ENCODE results near the gene PFAS. TPM values are rescaled to one million over a fixed set of nuclear protein-coding genes. Genes with fewer than 3 reads are reported as not detected.

Gene PFAS
- total and polyA plus RNA-seq, 2 of the 8 experiments (the other 6 are each of a cell fraction or from before 2014, with no cell fraction given) = 88.4 to 248 TPM

- Histone ChIP-seq H3K79me1 (ENCODE audit: low read depth, low read length) (no peaks in the 10 kb centered on the region), H4K91ac (replicated peaks; ENCODE audit: insufficient read length, low read length) (no peak overlapping the region), H3K36me3 (ENCODE audit: control insufficient read depth in 2 of 4, insufficient read depth in 4 of 4, low read length in 3 of 4) (no peaks in the 10 kb centered on the region), H3K4me1 (replicated peaks in 1 of 4; ENCODE audit: control insufficient read depth in 3 of 4, insufficient read depth in 4 of 4, low read length in 3 of 4) (no peaks in the 10 kb centered on the region), H3K27ac (ENCODE audit: low read depth, low read length) (no peak overlapping the region), H2BK20ac (ENCODE audit: low read length) (no peak overlapping the region), H3K23me2 (ENCODE audit: low read depth, low read length) (peaks cover 2% of the 10 kb centered on the region; the same call in 1 of the 2 replicates), H2AFZ (ENCODE audit: low read length) (no peak overlapping the region), H4K5ac (ENCODE audit: insufficient read length, low read depth, low read length) (no peak overlapping the region), H3K9me3 (ENCODE audit: insufficient read depth in 2 of 2, low read depth in 1 of 2, low read length in 1 of 2) (no peaks in the 10 kb centered on the region), H4K8ac (ENCODE audit: extremely low read depth, insufficient read depth, low read length) (no peak overlapping the region), H2BK15ac (ENCODE audit: low read length) (no peak overlapping the region), H3K4me2 (ENCODE audit: insufficient read depth in 1 of 2, low read depth in 2 of 2, low read length in 2 of 2) (no peak overlapping the region), H2BK12ac (ENCODE audit: low read depth, low read length) (no peak overlapping the region), H3K23ac (ENCODE audit: insufficient read length) (no peak overlapping the region), H3K79me2 (ENCODE audit: control insufficient read depth in 1 of 2, insufficient read depth in 2 of 2, low read length in 2 of 2) (no peaks in the 10 kb centered on the region), H3K9ac (replicated peaks in 1 of 4; ENCODE audit: extremely low read depth in 1 of 4, low read depth in 3 of 4, low read length in 3 of 4) (no peak overlapping the region), H2BK120ac (replicated peaks; ENCODE audit: low read depth, low read length) (no peak overlapping the region), H3K4ac (replicated peaks; ENCODE audit: insufficient read length, low read depth, low read length) (no peak overlapping the region), H3K4me3 (ENCODE audit: extremely low read depth in 1 of 4, insufficient read depth in 2 of 4, low read depth in 3 of 4, low read length in 4 of 4) (no peak overlapping the region), H4K20me1 (replicated peaks in 1 of 2; ENCODE audit: control insufficient read depth in 1 of 2, insufficient read depth in 2 of 2, low read length in 2 of 2) (peaks cover 0 to 2% of the 10 kb centered on the region in 2 experiments), H3K56ac (replicated peaks; ENCODE audit: insufficient read length, low read depth, low read length) (no peak overlapping the region), H3K27me3 (replicated peaks in 1 of 4; ENCODE audit: control insufficient read depth in 3 of 4, extremely low read depth in 1 of 4, insufficient read depth in 3 of 4, low read length in 3 of 4) (no peaks in the 10 kb centered on the region), H3K14ac (ENCODE audit: insufficient read length) (no peak overlapping the region), H2BK5ac (ENCODE audit: low read depth, low read length) (no peak overlapping the region), H3K18ac (ENCODE audit: extremely low read depth, low read length) (no peak overlapping the region), H2AK5ac (ENCODE audit: low read depth, low read length) (no peak overlapping the region)
- 58% methylated on average over 3 of the region's 3 CpGs; no CpG with 5 or more reads in 1 of the 2 experiments for WGBS, 2 experiments (ENCODE audit: extremely low coverage in 1 of 2, insufficient coverage in 1 of 2, insufficient read length in 1 of 2, insufficient replicate concordance in 2 of 2, low coverage in 1 of 2, low lambda C conversion rate in 2 of 2, missing lambda C conversion rate in 1 of 2)
- DNase-seq (ENCODE audit: low read depth in 1 of 2, low spot score in 2 of 2) = no peak
- FAIRE-seq = no peak
- ChIA-PET POLR2A (ENCODE audit: partially characterized antibody) (interaction anchor here (1.1 to 66.3 kb wide), 5 partner anchors 7 to 81 kb away, joined by 3 to 1521 read pairs (median 5); partner anchors contain the start of genes CTC1, PFAS and SLC25A35), CTCF (ENCODE audit: partially characterized antibody) (interaction anchor here (1.2 to 1.3 kb wide), 2 partner anchors 14 to 21 kb away, joined by 3 read pairs; no protein-coding TSS in a partner anchor)
- no peak for TF ChIP-seq CBX5 (IDR thresholded peaks at IDR 0.05; ENCODE audit: low read depth, low read length)
These were observed 33.3 kb downstream of the PFAS start for GRCh38 chr17:8282345-8282744.
